ENCODE results near the gene PDGFD.

GRCh38 chr11:104086621-104087020, 77.3 kb downstream of the PDGFD start:
- TF ChIP-seq POLR2AphosphoS5 (IDR thresholded peaks at IDR 0.05; ENCODE audit: borderline replicate concordance, low read depth, low read length) (no peak), EZH2 (IDR thresholded peaks at IDR 0.05) (no peak)

Measured in SK-N-MC (cell line).